HT-29 (cell line): ENCODE measurements around the gene RPL27. TPM values are rescaled to one million over a fixed set of nuclear protein-coding genes. Genes with fewer than 3 reads are reported as not detected.

Experiments
- DNase-seq: peaks from one replicate; pipeline ENCODE4 v3.0.0-alpha.2; 2015; ENCODE audit warnings: low spot score
- small RNA-seq: library from RNA; depleted of rRNA; stranded (forward); fragments of <200 nt; gene quantifications from one replicate; pipeline ENCODE3, GENCODE V24; 2014
- total RNA-seq: library from RNA; depleted of rRNA; stranded (reverse); fragments of >200 nt; shearing (Covaris generic); gene quantifications from 2 replicates; pipeline ENCODE4 v1.2.3, GENCODE V29; 2014; rRNA removed

Gene RPL27
- total RNA-seq, 1 experiment from 2014 or later = 1,187 TPM

- no peak for DNase-seq
Observed at GRCh38 chr17:43051969-43052368, 53.8 kb downstream of the RPL27 start.

Small RNA genes within 50 kb of the gene (small RNA-seq; reads per million reads assigned to genes)
- gene AARSD1 = not detected

Other genes with a start within 250 kb of the RPL27 start
- not detected in 2 replicates for gene RAMP2, start 237.2 kb upstream of the RPL27 start, total RNA-seq
- gene VPS25, start 225.0 kb upstream of the RPL27 start, total RNA-seq = 76.1 and 84.4 TPM in 2 replicates
- gene WNK4, start 217.8 kb upstream of the RPL27 start, total RNA-seq = 7.8 and 8.6 TPM in 2 replicates
- 82.9 and 86.2 TPM in 2 replicates for gene COA3, start 199.7 kb upstream of the RPL27 start, total RNA-seq
- gene CNTD1, start 199.6 kb upstream of the RPL27 start, total RNA-seq = 0.13 and 0.66 TPM in 2 replicates
- 108 and 118 TPM in 2 replicates for gene BECN1, start 174.1 kb upstream of the RPL27 start, total RNA-seq
- 96.8 and 142 TPM in 2 replicates for gene PSME3, start 165.0 kb upstream of the RPL27 start, total RNA-seq
- gene AOC2, start 153.8 kb upstream of the RPL27 start, total RNA-seq = 1.6 and 1.8 TPM in 2 replicates
- gene AOC3, start 147.2 kb upstream of the RPL27 start, total RNA-seq = 0.23 TPM in 1 of 2 replicates, not detected in the other
- not detected in 2 replicates for gene G6PC1, start 97.6 kb upstream of the RPL27 start, total RNA-seq
- 35.3 and 54.1 TPM in 2 replicates for gene AARSD1, start 34.0 kb upstream of the RPL27 start, total RNA-seq
- 0.52 and 0.66 TPM in 2 replicates for gene PTGES3L, start 18.3 kb upstream of the RPL27 start, total RNA-seq
- 13.0 and 13.8 TPM in 2 replicates for gene RUNDC1, start 17.9 kb upstream of the RPL27 start, total RNA-seq
- 35.3 and 47.6 TPM in 2 replicates for gene IFI35, start 8.4 kb downstream of the RPL27 start, total RNA-seq
- 83.7 and 106 TPM in 2 replicates for gene VAT1, start 24.0 kb downstream of the RPL27 start, total RNA-seq
- gene RND2, start 26.8 kb downstream of the RPL27 start, total RNA-seq = 0.13 TPM in 1 of 2 replicates, not detected in the other
- 33.2 and 38.1 TPM in 2 replicates for gene BRCA1, start 126.9 kb downstream of the RPL27 start, total RNA-seq
- 37.9 and 38.6 TPM in 2 replicates for gene NBR1, start 172.8 kb downstream of the RPL27 start, total RNA-seq
- 1.9 and 2.2 TPM in 2 replicates for gene TMEM106A, start 213.5 kb downstream of the RPL27 start, total RNA-seq
- not detected in 2 replicates for gene CCDC200, start 230.2 kb downstream of the RPL27 start, total RNA-seq
- not detected in 2 replicates for gene RNU2-1, start 235.6 kb downstream of the RPL27 start, total RNA-seq